Mammary epithelial cell (primary cell): ENCODE measurements around the gene CHRD.

Source experiments
- EZH2 ChIP-seq: IDR thresholded peaks from 2 replicates; pipeline ENCODE4 v1.6.1; 2012; ENCODE audit warnings: low read length, inconsistent platforms, borderline replicate concordance
- TF ChIP-seq, protein P1 (sequence below), 2 donors: IDR thresholded peaks in 1 of 2; conservative IDR thresholded peaks in 1 of 2; 2 replicates each; pipeline ENCODE4 v1.5.1; 2011 to 2012; ENCODE audit warnings: inconsistent platforms in 2 of 2, low read length in 2 of 2, mild to moderate bottlenecking in 2 of 2, control low read depth in 1 of 2, low read depth in 1 of 2; ENCODE audit not compliant: insufficient read depth in 1 of 2; ENCODE audit errors: extremely low read depth in 1 of 2

DNA sequence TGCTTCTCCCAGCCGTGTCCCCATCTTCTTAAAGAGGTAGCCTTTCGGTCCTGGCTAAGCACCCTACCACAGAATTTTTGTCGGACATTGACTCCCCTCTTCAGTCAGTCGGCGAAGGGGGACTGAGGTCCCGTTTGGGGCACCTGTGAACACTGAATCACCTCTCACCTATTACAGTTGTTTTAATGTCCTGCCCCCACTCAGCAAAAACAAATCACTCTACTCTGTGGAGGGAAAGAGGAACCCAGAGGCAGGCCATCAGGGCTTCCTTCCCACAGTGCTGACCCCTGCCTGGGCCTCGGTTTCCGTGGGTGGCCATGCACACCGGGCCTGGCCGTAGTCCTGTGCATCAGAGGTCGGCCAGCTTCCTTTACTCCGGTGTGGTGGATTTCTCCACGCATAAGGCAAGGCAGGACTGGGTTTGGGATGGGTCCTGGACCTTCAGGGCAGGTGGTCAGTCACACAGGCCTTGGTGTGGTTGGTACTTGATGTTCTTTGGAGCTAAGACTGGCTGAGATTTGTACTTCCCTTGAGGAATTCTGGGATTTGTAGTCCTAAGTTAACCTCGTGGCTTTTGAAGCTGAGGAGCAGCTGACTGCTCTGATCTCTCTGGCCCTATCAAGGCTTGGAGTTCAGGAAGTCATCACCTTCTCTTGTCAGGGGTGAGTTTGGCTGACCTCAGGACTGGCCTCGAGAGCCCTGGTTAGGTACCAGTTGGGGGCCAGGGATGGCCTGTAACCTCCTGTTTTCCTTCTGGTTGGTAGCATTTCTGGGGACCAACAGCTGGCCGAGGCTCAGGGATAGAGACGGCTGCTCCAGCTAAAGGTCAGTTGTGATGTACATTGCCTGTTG is 43.1 kb upstream of the CHRD start:
- TF ChIP-seq, protein P1, sequence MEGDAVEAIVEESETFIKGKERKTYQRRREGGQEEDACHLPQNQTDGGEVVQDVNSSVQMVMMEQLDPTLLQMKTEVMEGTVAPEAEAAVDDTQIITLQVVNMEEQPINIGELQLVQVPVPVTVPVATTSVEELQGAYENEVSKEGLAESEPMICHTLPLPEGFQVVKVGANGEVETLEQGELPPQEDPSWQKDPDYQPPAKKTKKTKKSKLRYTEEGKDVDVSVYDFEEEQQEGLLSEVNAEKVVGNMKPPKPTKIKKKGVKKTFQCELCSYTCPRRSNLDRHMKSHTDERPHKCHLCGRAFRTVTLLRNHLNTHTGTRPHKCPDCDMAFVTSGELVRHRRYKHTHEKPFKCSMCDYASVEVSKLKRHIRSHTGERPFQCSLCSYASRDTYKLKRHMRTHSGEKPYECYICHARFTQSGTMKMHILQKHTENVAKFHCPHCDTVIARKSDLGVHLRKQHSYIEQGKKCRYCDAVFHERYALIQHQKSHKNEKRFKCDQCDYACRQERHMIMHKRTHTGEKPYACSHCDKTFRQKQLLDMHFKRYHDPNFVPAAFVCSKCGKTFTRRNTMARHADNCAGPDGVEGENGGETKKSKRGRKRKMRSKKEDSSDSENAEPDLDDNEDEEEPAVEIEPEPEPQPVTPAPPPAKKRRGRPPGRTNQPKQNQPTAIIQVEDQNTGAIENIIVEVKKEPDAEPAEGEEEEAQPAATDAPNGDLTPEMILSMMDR (conservative IDR thresholded peaks at IDR 0.05 in 1 of 2, IDR thresholded peaks at IDR 0.05 in 1 of 2; ENCODE audit: extremely low read depth in 1 of 2, insufficient read depth in 1 of 2, low read depth in 1 of 2, low read length in 2 of 2): no peak
- TF ChIP-seq EZH2: no peak
